ENCODE results near the gene CGRRF1. TPM values are rescaled to one million over a fixed set of nuclear protein-coding genes. Genes with fewer than 3 reads are reported as not detected.

CGRRF1 gene
- total RNA-seq, 1 donor from 2014 or later: 16.6 TPM

GRCh38 chr14:54584097-54584496, 74.4 kb downstream of the CGRRF1 start:
- FAIRE-seq (no peak), DNase-seq (ENCODE audit: low read depth) (peak; percentile 50)
- Histone ChIP-seq H3K79me2 (ENCODE audit: insufficient read depth, low read length) (peaks cover 90% of the 10 kb centered on the region), H3K36me3 (ENCODE audit: insufficient read depth, low read length) (peaks cover 5% of the 10 kb centered on the region), H2AFZ (ENCODE audit: low read depth, low read length) (no peak overlapping the region), H3K4me2 (ENCODE audit: low read length) (no peak overlapping the region), H3K4me1 (ENCODE audit: insufficient read depth, low read length) (no peaks in the 10 kb centered on the region), H3K27ac (ENCODE audit: low read depth, low read length) (no peak overlapping the region), H3K9ac (ENCODE audit: low read length) (no peak overlapping the region), H3K27me3 (ENCODE audit: insufficient read depth, low read length) (no peaks in the 10 kb centered on the region), H3K9me3 (ENCODE audit: insufficient read depth, low read depth, low read length) (no peaks in the 10 kb centered on the region), H4K20me1 (ENCODE audit: insufficient read depth, low read length) (peaks cover 52% of the 10 kb centered on the region), H3K4me3 (ENCODE audit: insufficient read depth, low read depth, low read length) (no peak overlapping the region)
- Mint-ChIP-seq H3K4me3 (ENCODE audit: unreplicated experiment) (no peak overlapping the region), H3K27ac (ENCODE audit: unreplicated experiment) (no peak overlapping the region), H3K36me3 (ENCODE audit: low read depth, unreplicated experiment) (peaks cover 21% of the 10 kb centered on the region), H3K9me3 (ENCODE audit: unreplicated experiment) (peaks cover 2% of the 10 kb centered on the region), H3K4me1 (ENCODE audit: low read depth, unreplicated experiment) (peaks cover 25% of the 10 kb centered on the region), H3K27me3 (ENCODE audit: low read depth, unreplicated experiment) (no peaks in the 10 kb centered on the region)
- no peak for TF ChIP-seq CTCF (IDR thresholded peaks at IDR 0.05; ENCODE audit: insufficient read depth, low read depth, low read length)
- TF ChIP-seq EZH2 (IDR thresholded peaks at IDR 0.05; ENCODE audit: insufficient read depth, low read length): no peak

- peaks cover 31% of the 10 kb centered on the region for H3K4me1 Mint-ChIP-seq (ENCODE audit: low read depth, unreplicated experiment)
- Histone ChIP-seq H3K36me3 (ENCODE audit: insufficient read depth, low read length) (peaks cover 5% of the 10 kb centered on the region), H3K79me2 (ENCODE audit: insufficient read depth, low read length) (peaks cover 90% of the 10 kb centered on the region), H3K9me3 (ENCODE audit: insufficient read depth, low read depth, low read length) (no peaks in the 10 kb centered on the region), H3K4me2 (ENCODE audit: low read length) (no peak overlapping the region), H3K27ac (ENCODE audit: low read depth, low read length) (no peak overlapping the region), H3K27me3 (ENCODE audit: insufficient read depth, low read length) (no peaks in the 10 kb centered on the region), H4K20me1 (ENCODE audit: insufficient read depth, low read length) (peaks cover 43% of the 10 kb centered on the region), H3K9ac (ENCODE audit: low read length) (no peak overlapping the region), H3K4me3 (ENCODE audit: insufficient read depth, low read depth, low read length) (no peak overlapping the region), H3K4me1 (ENCODE audit: insufficient read depth, low read length) (peaks cover 6% of the 10 kb centered on the region), H2AFZ (ENCODE audit: low read depth, low read length) (no peak overlapping the region)
- FAIRE-seq (no peak), DNase-seq (ENCODE audit: low read depth) (no peak)
- no peak overlapping the region for H3K27ac Mint-ChIP-seq (ENCODE audit: unreplicated experiment)
- H3K4me3 Mint-ChIP-seq (ENCODE audit: unreplicated experiment): no peak overlapping the region
- TF ChIP-seq EZH2 (IDR thresholded peaks at IDR 0.05; ENCODE audit: insufficient read depth, low read length): no peak
- no peak for TF ChIP-seq CTCF (IDR thresholded peaks at IDR 0.05; ENCODE audit: insufficient read depth, low read depth, low read length)
- no peaks in the 10 kb centered on the region for H3K27me3 Mint-ChIP-seq (ENCODE audit: low read depth, unreplicated experiment)
- H3K36me3 Mint-ChIP-seq (ENCODE audit: low read depth, unreplicated experiment): peaks cover 21% of the 10 kb centered on the region
- H3K9me3 Mint-ChIP-seq (ENCODE audit: unreplicated experiment): peaks cover 2% of the 10 kb centered on the region
These were observed 75.5 kb downstream of the CGRRF1 start for GRCh38 chr14:54585214-54585613.

Other genes starting within 250 kb of the CGRRF1 start
- 1.6 and 2.4 TPM in 2 replicates for gene CDKN3, start 112.9 kb upstream of the CGRRF1 start, total RNA-seq
- gene CNIH1, start 68.5 kb upstream of the CGRRF1 start, total RNA-seq: 148 and 156 TPM in 2 replicates
- gene GMFB, start 20.9 kb upstream of the CGRRF1 start, total RNA-seq: 69.4 and 73.4 TPM in 2 replicates
- 68.2 and 69.0 TPM in 2 replicates for gene SAMD4A, start 57.2 kb downstream of the CGRRF1 start, total RNA-seq

Measured in astrocyte (in vitro differentiated cells and primary cell).